ENCODE results near the gene KMT2B.

- TF ChIP-seq EZH2 (optimal IDR thresholded peaks at IDR 0.05; ENCODE audit: low read depth, low read length) (no peak), CTCF (IDR thresholded peaks at IDR 0.05; ENCODE audit: low read length) (no peak)
Observed at GRCh38 chr19:35669974-35670373, 47.8 kb upstream of the KMT2B start.
